PC-9 (cell line): ENCODE results near the gene MPND. TPM values are rescaled to one million over a fixed set of nuclear protein-coding genes. Genes with fewer than 3 reads are reported as not detected.

Experiments
- BruUV-seq: library from RNA; stranded (reverse); fragments of 400-500 nt; replicated peaks from 2 replicates; lab custom pipeline; 2021; lab: Mats Ljungman, UMichigan
- CTCF ChIA-PET: fragments of 300-600 bp; sonication (Branson Sonifier 250); formaldehyde crosslinking; loops from one replicate; lab custom pipeline; 2022; ENCODE audit warnings: antibody characterized with exemption; lab: Charles Lee
- POLR2A ChIA-PET: fragments of 300-600 bp; sonication (Branson Sonifier 250); formaldehyde crosslinking; loops from one replicate; lab custom pipeline; 2022; ENCODE audit warnings: antibody characterized with exemption; ENCODE audit not compliant: unreplicated experiment; lab: Charles Lee
- DNase-seq, 2 experiments: peaks; one replicate each; pipeline versions ENCODE4 v3.0.0 to v3.0.0-alpha.2; 2015 to 2022; ENCODE audit warnings: mixed read lengths in 1 of 2
- H2AFZ ChIP-seq: fragments of 200-600 bp; sonication (generic); 2 replicates; pipeline ENCODE4 v1.8.1; 2017; ENCODE audit warnings: antibody characterized with exemption
- H3F3A ChIP-seq: fragments of 200-600 bp; sonication (generic); 2 replicates; pipeline ENCODE4 v1.8.1; 2017; ENCODE audit warnings: antibody characterized with exemption, mild to moderate bottlenecking, low read depth; ENCODE audit not compliant: insufficient read depth
- H3K27ac ChIP-seq: fragments of 200-600 bp; sonication (generic); 2 replicates; pipeline ENCODE4 v1.6.1; 2016; ENCODE audit warnings: mixed run types
- H3K27me3 ChIP-seq: fragments of 200-600 bp; sonication (generic); 2 replicates; pipeline ENCODE4 v1.6.1; 2016; ENCODE audit warnings: low read depth, mixed run types; ENCODE audit not compliant: insufficient read depth
- H3K36me3 ChIP-seq: fragments of 200-600 bp; sonication (generic); 2 replicates; pipeline ENCODE4 v1.6.1; 2016; ENCODE audit warnings: low read depth, mixed run types
- H3K4me1 ChIP-seq: fragments of 200-600 bp; sonication (generic); replicated peaks from 2 replicates; pipeline ENCODE4 v1.6.1; 2016; ENCODE audit warnings: mixed run types; ENCODE audit not compliant: insufficient read depth
- H3K4me2 ChIP-seq: fragments of 200-600 bp; sonication (generic); 2 replicates; pipeline ENCODE4 v1.6.1; 2017; ENCODE audit warnings: mixed run types
- H3K4me3 ChIP-seq: fragments of 200-600 bp; sonication (generic); 2 replicates; pipeline ENCODE4 v1.6.1; 2016; ENCODE audit warnings: mixed run types
- H3K79me2 ChIP-seq: fragments of 200-600 bp; sonication (generic); 2 replicates; pipeline ENCODE4 v1.6.1; 2017; ENCODE audit warnings: low read depth, mixed run types
- H3K9me2 ChIP-seq: fragments of 200-600 bp; sonication (generic); 2 replicates; pipeline ENCODE4 v1.8.1; 2017; ENCODE audit warnings: mild to moderate bottlenecking; ENCODE audit not compliant: insufficient read depth
- H3K9me3 ChIP-seq: fragments of 200-600 bp; sonication (generic); 2 replicates; pipeline ENCODE4 v1.8.1; 2016; ENCODE audit warnings: low read depth; ENCODE audit not compliant: insufficient read depth
- H4K20me1 ChIP-seq: fragments of 200-600 bp; sonication (generic); 2 replicates; pipeline ENCODE4 v1.8.1; 2017; ENCODE audit not compliant: insufficient read depth
- EZH2 ChIP-seq: fragments of 200-600 bp; sonication (generic); IDR thresholded peaks from 2 replicates; pipeline ENCODE4 v1.8.0; 2017; ENCODE audit warnings: antibody characterized with exemption, low read depth
- intact Hi-C: fragments of 100-400 bp; cut with micrococcal nuclease; formaldehyde crosslinking; loops from one replicate; pipeline ENCODE4 v1.10.0; 2022; ENCODE audit not compliant: unreplicated experiment
- total RNA-seq: library from RNA; stranded (reverse); gene quantifications from 2 replicates; pipeline ENCODE4 v1.2.3, GENCODE V29; 2021
- TF ChIP-seq, protein P1 (sequence below): fragments of 200-600 bp; sonication (generic); conservative IDR thresholded peaks from 2 replicates; pipeline ENCODE4 v1.6.1; 2017; ENCODE audit warnings: mixed run types, antibody characterized with exemption, mild to moderate bottlenecking, moderate library complexity

MPND gene
- total RNA-seq, 1 experiment from 2014 or later = 12.6 TPM

GRCh38 chr19:4303819-4304537 lies 39.4 kb upstream of the MPND start:
- ChIA-PET CTCF (no interaction called here), POLR2A (no interaction called here)
- DNase-seq = no peak
- Histone ChIP-seq H3K27ac (no peak overlapping the region), H4K20me1 (no peaks in the 10 kb centered on the region), H3K4me3 (no peak overlapping the region), H3K4me1 (no peaks in the 10 kb centered on the region), H2AFZ (no peak overlapping the region), H3K4me2 (no peak overlapping the region), H3F3A (peaks cover under 1% of the 10 kb centered on the region; the same call in 1 of the 2 replicates), H3K9me2 (no peaks in the 10 kb centered on the region), H3K27me3 (no peaks in the 10 kb centered on the region), H3K9me3 (no peaks in the 10 kb centered on the region), H3K79me2 (no peaks in the 10 kb centered on the region), H3K36me3 (no peaks in the 10 kb centered on the region)
- TF ChIP-seq, protein P1, sequence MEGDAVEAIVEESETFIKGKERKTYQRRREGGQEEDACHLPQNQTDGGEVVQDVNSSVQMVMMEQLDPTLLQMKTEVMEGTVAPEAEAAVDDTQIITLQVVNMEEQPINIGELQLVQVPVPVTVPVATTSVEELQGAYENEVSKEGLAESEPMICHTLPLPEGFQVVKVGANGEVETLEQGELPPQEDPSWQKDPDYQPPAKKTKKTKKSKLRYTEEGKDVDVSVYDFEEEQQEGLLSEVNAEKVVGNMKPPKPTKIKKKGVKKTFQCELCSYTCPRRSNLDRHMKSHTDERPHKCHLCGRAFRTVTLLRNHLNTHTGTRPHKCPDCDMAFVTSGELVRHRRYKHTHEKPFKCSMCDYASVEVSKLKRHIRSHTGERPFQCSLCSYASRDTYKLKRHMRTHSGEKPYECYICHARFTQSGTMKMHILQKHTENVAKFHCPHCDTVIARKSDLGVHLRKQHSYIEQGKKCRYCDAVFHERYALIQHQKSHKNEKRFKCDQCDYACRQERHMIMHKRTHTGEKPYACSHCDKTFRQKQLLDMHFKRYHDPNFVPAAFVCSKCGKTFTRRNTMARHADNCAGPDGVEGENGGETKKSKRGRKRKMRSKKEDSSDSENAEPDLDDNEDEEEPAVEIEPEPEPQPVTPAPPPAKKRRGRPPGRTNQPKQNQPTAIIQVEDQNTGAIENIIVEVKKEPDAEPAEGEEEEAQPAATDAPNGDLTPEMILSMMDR = no peak
- TF ChIP-seq EZH2 = no peak
- intact Hi-C loops = no loop called here
- no TSS peak for BruUV-seq

DNA sequence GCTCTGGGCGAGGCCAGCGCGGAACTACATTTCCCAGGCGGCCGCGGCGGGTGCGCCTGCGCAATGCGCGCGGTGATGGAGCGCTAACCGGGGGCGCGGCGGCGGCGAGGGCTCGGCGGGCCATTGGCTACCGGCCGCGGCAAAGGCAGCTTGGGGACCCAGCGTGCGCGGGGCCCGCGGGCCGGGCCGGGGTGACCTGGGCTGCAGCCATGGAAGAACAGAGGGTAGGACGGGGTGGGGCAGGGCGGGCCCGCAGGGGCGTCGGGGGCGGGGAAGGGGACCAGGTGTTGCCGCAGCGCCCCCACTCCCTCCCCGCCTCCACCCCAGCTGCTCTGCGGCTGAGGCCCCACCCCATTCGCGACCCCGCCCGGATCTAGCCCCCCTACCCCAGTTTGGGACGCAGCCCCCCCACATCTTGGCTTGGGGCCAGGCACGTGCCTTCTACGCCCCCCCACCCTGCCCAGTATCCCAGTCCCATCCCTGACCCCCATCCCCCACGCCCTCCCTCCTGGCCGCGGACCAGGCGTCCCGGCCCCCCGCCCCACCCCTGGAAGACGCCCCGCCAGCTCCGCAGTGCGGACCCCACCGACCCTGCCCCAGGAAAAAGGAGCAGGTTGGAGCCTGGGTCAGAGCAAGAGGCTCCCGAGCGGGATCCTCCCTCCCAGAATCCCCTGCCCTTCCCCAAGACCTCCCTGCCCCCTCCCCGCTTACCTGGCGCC lies 38.7 kb upstream of the MPND start, which contains the start of gene FSD1:
Gene FSD1 (plus strand): TSS at position 61 of the 719 bp plus-strand sequence. CDS start 149 bp downstream, at position 210.
- Histone ChIP-seq H3K9me2 (no peaks in the 10 kb centered on the region), H2AFZ (no peak within 1 kb of the TSS), H3F3A (peaks cover 6% of the 10 kb centered on the region; the same call in 1 of the 2 replicates), H3K27ac (no peak within 1 kb of the TSS), H3K9me3 (no peaks in the 10 kb centered on the region), H3K4me2 (no peak within 1 kb of the TSS), H3K4me3 (no peak within 1 kb of the TSS), H4K20me1 (no peaks in the 10 kb centered on the region), H3K36me3 (no peaks in the 10 kb centered on the region), H3K79me2 (no peaks in the 10 kb centered on the region), H3K4me1 (no peaks in the 10 kb centered on the region), H3K27me3 (no peaks in the 10 kb centered on the region)
- TF ChIP-seq, protein P1 = no peak
- TF ChIP-seq EZH2 = no peak
- DNase-seq = no peak
- intact Hi-C loops = no loop called here
- CTCF ChIA-PET = no interaction called here
- POLR2A ChIA-PET = interaction anchor here (0.6 kb wide), 1 partner anchor 334 kb away, joined by 7 read pairs; the partner anchor contains the start of gene DAPK3
- no TSS peak for BruUV-seq

DNA sequence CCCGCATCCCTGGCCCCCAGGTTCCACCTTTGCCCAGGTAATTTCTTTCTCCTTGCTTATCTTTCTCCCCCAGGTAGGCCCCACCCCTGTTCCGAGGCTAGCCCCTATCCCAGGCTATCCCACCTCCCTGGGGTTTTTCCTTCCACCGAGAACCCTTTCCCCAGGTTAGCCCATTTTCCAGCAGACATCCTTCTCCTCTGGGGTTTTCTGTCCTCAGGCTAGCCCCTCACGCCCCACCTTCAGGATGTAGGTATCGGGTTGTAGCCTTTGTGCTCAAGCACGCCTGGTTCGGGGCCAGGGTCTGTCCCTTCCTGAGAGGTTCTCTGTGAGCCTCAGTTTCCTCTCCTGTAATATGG lies 38.1 kb upstream of the MPND start:
- no peaks in the 10 kb centered on the region for H3K9me3 ChIP-seq
- intact Hi-C loops = no loop called here
- no peaks in the 10 kb centered on the region for H3K79me2 ChIP-seq
- POLR2A ChIA-PET = interaction anchor here (0.6 kb wide), 1 partner anchor 334 kb away, joined by 7 read pairs; the partner anchor contains the start of gene DAPK3
- H3K4me2 ChIP-seq = no peak overlapping the region
- H3K9me2 ChIP-seq = no peaks in the 10 kb centered on the region
- H3K4me1 ChIP-seq = no peaks in the 10 kb centered on the region
- H3K27ac ChIP-seq = no peak overlapping the region
- no peaks in the 10 kb centered on the region for H3K27me3 ChIP-seq
- no peaks in the 10 kb centered on the region for H4K20me1 ChIP-seq
- no peaks in the 10 kb centered on the region for H3K36me3 ChIP-seq
- TF ChIP-seq EZH2 = no peak
- TF ChIP-seq, protein P1 = no peak
- H3F3A ChIP-seq = peaks cover 6% of the 10 kb centered on the region; the same call in 1 of the 2 replicates
- CTCF ChIA-PET = no interaction called here
- H2AFZ ChIP-seq = no peak overlapping the region
- no peak overlapping the region for H3K4me3 ChIP-seq
- no peak for DNase-seq
- no TSS peak for BruUV-seq
